ENCODE results near the gene CDK5. TPM values are rescaled to one million over a fixed set of nuclear protein-coding genes. Genes with fewer than 3 reads are reported as not detected.
A peak's percentile ranks its signal among the peaks of the same experiment; 100 is the strongest.

Gene CDK5
- polyA plus RNA-seq, 2 of the 4 experiments (the other 2 are of a cell fraction): 29.6 to 51.0 TPM

DNA sequence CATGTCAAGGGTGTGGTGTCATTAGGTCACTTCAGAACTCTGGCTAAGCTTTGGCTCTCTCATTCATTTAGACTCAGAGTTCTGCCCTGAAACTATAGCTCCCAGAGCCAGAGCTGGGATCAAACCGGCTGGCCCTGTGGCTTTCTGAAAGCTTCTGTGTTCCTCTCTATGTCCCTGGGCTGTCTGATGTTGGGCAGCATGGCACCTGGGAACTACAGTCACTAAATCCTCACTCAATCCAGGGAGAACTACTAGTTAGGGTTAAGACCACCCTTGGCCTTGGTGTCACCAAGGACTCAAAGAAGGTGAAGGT is 46.6 kb downstream of the CDK5 start (continued):
- no peak for TF ChIP-seq HOXB5 (CRISPR knock-in tag; IDR thresholded peaks at IDR 0.05)
- TF ChIP-seq, protein P1, sequence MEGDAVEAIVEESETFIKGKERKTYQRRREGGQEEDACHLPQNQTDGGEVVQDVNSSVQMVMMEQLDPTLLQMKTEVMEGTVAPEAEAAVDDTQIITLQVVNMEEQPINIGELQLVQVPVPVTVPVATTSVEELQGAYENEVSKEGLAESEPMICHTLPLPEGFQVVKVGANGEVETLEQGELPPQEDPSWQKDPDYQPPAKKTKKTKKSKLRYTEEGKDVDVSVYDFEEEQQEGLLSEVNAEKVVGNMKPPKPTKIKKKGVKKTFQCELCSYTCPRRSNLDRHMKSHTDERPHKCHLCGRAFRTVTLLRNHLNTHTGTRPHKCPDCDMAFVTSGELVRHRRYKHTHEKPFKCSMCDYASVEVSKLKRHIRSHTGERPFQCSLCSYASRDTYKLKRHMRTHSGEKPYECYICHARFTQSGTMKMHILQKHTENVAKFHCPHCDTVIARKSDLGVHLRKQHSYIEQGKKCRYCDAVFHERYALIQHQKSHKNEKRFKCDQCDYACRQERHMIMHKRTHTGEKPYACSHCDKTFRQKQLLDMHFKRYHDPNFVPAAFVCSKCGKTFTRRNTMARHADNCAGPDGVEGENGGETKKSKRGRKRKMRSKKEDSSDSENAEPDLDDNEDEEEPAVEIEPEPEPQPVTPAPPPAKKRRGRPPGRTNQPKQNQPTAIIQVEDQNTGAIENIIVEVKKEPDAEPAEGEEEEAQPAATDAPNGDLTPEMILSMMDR (IDR thresholded peaks at IDR 0.05): no peak
- no peak for TF ChIP-seq MAFK (IDR thresholded peaks at IDR 0.05; ENCODE audit: partially characterized antibody)
- TF ChIP-seq POLR2A (IDR thresholded peaks at IDR 0.05; ENCODE audit: low read length): no peak
- no peak for TF ChIP-seq FOSL2 (IDR thresholded peaks at IDR 0.05)
- TF ChIP-seq FOSL2 (CRISPR knock-in tag; IDR thresholded peaks at IDR 0.05): no peak
- no peak for TF ChIP-seq CBX8 (IDR thresholded peaks at IDR 0.05)
- TF ChIP-seq TFCP2L1 (CRISPR knock-in tag; IDR thresholded peaks at IDR 0.05): no peak
- TF ChIP-seq EP300 (IDR thresholded peaks at IDR 0.05): no peak
- TF ChIP-seq RAD21 (conservative IDR thresholded peaks at IDR 0.05 in 1 of 2, IDR thresholded peaks at IDR 0.05 in 1 of 2): no peak

DNA sequence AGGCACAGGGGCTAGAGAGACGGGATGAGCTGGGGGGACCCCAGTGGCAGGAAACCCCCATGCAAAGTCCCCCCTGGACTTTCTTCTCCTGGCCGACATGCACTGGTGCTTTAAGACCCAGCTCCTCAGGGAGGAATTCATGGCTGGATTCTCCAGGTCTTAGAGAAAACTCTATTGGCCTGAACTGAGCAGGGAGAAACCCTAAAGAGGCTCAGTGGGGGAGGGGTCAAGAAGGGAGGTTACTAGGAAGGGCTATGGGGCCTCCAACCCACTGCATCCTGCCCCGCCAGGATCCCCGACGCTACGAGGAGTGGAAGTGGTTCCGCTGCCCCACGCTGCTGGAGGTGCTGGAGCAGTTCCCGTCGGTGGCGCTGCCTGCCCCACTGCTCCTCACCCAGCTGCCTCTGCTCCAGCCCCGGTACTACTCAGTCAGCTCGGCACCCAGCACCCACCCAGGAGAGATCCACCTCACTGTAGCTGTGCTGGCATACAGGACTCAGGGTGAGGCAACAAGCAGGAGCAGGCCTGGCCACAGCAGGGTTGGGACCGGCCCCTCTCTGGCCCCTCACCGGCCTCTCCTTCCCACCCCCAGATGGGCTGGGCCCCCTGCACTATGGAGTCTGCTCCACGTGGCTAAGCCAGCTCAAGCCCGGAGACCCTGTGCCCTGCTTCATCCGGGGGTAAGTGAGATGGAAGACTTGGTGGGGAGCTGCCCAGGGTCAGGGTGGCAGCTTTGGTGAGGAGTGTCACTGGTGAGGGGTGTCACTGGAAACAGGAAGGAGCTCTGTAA is 47.2 kb downstream of the CDK5 start:
- Histone ChIP-seq H3K4me3 (no peak overlapping the region), H3K4me1 (peaks cover 23% of the 10 kb centered on the region; the same call in 1 of the 3 replicates), H3K27ac (peak overlapping the region in 1 of 2 experiments; percentile 15; a peak in 3 of 6 replicates), H3K9me3 (no peaks in the 10 kb centered on the region), H3K4me2 (peak overlapping the region; percentile 18; the same call in 2 of the 3 replicates)
- ATAC-seq (peak; percentile 12 to 15; a peak in 2 of 6 replicates), FAIRE-seq (no peak), DNase-seq (ENCODE audit: low read depth in 1 of 2, low spot score in 1 of 2) (no peak)
- 62% methylated on average over 15 of the region's 18 CpGs for WGBS (ENCODE audit: missing lambda C conversion rate)
- CTCF ChIA-PET: interaction anchor here (0.7 to 11.2 kb wide), 15 partner anchors 10 to 113 kb away, joined by 3 to 110 read pairs (median 5); partner anchors contain the start of genes ABCB8 and ATG9B
- TF ChIP-seq HOXB5 (CRISPR knock-in tag; IDR thresholded peaks at IDR 0.05) (no peak), HOXB13 (CRISPR knock-in tag; IDR thresholded peaks at IDR 0.05; ENCODE audit: low read depth) (no peak), BHLHE40 (IDR thresholded peaks at IDR 0.05; ENCODE audit: low read depth, low read length) (no peak), HEYL (CRISPR knock-in tag; IDR thresholded peaks at IDR 0.05) (no peak), HOXA7 (CRISPR knock-in tag; IDR thresholded peaks at IDR 0.05) (no peak), TP53 (CRISPR knock-in tag; IDR thresholded peaks at IDR 0.05) (no peak), MYC (IDR thresholded peaks at IDR 0.05; ENCODE audit: borderline replicate concordance, low read length) (no peak)
- POLR2A ChIA-PET: no interaction called here

DNA sequence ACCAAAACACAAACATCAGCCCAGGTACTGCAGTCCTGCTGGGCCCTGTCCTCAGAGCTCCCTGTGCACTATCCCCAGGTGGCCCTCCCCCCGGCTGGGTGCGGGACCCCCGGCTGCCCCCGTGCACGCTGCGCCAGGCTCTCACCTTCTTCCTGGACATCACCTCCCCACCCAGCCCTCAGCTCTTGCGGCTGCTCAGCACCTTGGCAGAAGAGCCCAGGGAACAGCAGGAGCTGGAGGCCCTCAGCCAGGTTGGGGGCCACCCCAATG is 47.7 kb downstream of the CDK5 start:
- ATAC-seq (no peak), DNase-seq (ENCODE audit: low read depth in 1 of 2, low spot score in 1 of 2) (no peak), FAIRE-seq (no peak)
- CTCF ChIA-PET: interaction anchor here (0.7 to 11.2 kb wide), 12 partner anchors 10 to 114 kb away, joined by 3 to 110 read pairs (median 6); partner anchors contain the start of genes ABCB8 and ATG9B
- TF ChIP-seq HEYL (CRISPR knock-in tag; IDR thresholded peaks at IDR 0.05) (no peak), MAZ (IDR thresholded peaks at IDR 0.05; ENCODE audit: borderline replicate concordance, low read depth, low read length) (no peak), NPAS2 (CRISPR knock-in tag; IDR thresholded peaks at IDR 0.05; ENCODE audit: borderline replicate concordance) (no peak), FOXS1 (CRISPR knock-in tag; IDR thresholded peaks at IDR 0.05) (no peak), PHF8 (IDR thresholded peaks at IDR 0.05; ENCODE audit: borderline replicate concordance, low read depth) (no peak), SMC3 (IDR thresholded peaks at IDR 0.05) (no peak), POLR2A (IDR thresholded peaks at IDR 0.05; ENCODE audit: low read length) (no peak)
- TF ChIP-seq, protein P2, sequence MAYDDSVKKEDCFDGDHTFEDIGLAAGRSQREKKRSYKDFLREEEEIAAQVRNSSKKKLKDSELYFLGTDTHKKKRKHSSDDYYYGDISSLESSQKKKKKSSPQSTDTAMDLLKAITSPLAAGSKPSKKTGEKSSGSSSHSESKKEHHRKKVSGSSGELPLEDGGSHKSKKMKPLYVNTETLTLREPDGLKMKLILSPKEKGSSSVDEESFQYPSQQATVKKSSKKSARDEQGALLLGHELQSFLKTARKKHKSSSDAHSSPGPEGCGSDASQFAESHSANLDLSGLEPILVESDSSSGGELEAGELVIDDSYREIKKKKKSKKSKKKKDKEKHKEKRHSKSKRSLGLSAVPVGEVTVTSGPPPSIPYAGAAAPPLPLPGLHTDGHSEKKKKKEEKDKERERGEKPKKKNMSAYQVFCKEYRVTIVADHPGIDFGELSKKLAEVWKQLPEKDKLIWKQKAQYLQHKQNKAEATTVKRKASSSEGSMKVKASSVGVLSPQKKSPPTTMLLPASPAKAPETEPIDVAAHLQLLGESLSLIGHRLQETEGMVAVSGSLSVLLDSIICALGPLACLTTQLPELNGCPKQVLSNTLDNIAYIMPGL (CRISPR knock-in tag; IDR thresholded peaks at IDR 0.05; ENCODE audit: borderline replicate concordance): no peak
- Histone ChIP-seq H3K4me3 (no peak overlapping the region), H3K4me1 (peaks cover 23% of the 10 kb centered on the region; the same call in 1 of the 3 replicates), H3K4me2 (peak overlapping the region; percentile 18; the same call in 2 of the 3 replicates), H3K9me3 (no peaks in the 10 kb centered on the region), H3K27ac (peak overlapping the region in 1 of 2 experiments; percentile 15; a peak in 3 of 6 replicates)
- POLR2A ChIA-PET: no interaction called here
- no CpG with 5 or more reads among the region's 7 CpGs for WGBS (ENCODE audit: missing lambda C conversion rate)

Measured in A549 (cell line).